Cardiac muscle cell (in vitro differentiated cells and primary cell): ENCODE data around the gene GALNT9. TPM values are rescaled to one million over a fixed set of nuclear protein-coding genes. Genes with fewer than 3 reads are reported as not detected.

ENCODE experiments used
- DNase-seq, 2 donors: peaks; one replicate each; pipeline versions ENCODE4 v3.0.0 to v3.0.0-alpha.2; 2010 to 2017; ENCODE audit warnings: low read depth in 1 of 2, low spot score in 1 of 2
- H3K27ac ChIP-seq: fragments of 200-600 bp; sonication (generic); 2 replicates; pipeline ENCODE4 v1.5.1; 2016
- H3K27me3 ChIP-seq: fragments of 200-600 bp; sonication (generic); 2 replicates; pipeline ENCODE4 v1.6.0; 2016; ENCODE audit warnings: control low read depth
- H3K36me3 ChIP-seq: fragments of 200-600 bp; sonication (generic); 2 replicates; pipeline ENCODE4 v1.5.1; 2016; ENCODE audit warnings: control low read depth
- H3K4me1 ChIP-seq: fragments of 200-600 bp; sonication (generic); 2 replicates; pipeline ENCODE4 v1.8.1; 2017; ENCODE audit warnings: low read depth, mild to moderate bottlenecking, mixed run types
- H3K4me3 ChIP-seq: fragments of 200-600 bp; sonication (generic); 2 replicates; pipeline ENCODE4 v1.5.1; 2016; ENCODE audit warnings: mild to moderate bottlenecking
- H3K9me3 ChIP-seq: fragments of 200-600 bp; sonication (generic); 2 replicates; pipeline ENCODE4 v1.5.1; 2017; ENCODE audit warnings: low read depth, mild to moderate bottlenecking, control low read depth
- polyA plus RNA-seq: library from polyadenylated mRNA; unstranded; fragments of >200 nt; fragmentation: Nextera tagmentation; extraction: Ambion mirVana; gene quantifications from 2 replicates; pipeline ENCODE4 v1.2.1, GENCODE V29; 2016
- total RNA-seq: library from RNA; depleted of rRNA; stranded (reverse); fragments of >200 nt; gene quantifications from 2 replicates; pipeline ENCODE4 v1.2.3, GENCODE V29; 2016
- TF ChIP-seq, protein P1 (sequence below): IDR thresholded peaks from 2 replicates; pipeline ENCODE4 v1.5.1; 2012; ENCODE audit warnings: low read depth, mild to moderate bottlenecking, low read length

GALNT9 gene
- total and polyA plus RNA-seq, 2 experiments from 2014 or later = 0.42 to 0.45 TPM

DNA sequence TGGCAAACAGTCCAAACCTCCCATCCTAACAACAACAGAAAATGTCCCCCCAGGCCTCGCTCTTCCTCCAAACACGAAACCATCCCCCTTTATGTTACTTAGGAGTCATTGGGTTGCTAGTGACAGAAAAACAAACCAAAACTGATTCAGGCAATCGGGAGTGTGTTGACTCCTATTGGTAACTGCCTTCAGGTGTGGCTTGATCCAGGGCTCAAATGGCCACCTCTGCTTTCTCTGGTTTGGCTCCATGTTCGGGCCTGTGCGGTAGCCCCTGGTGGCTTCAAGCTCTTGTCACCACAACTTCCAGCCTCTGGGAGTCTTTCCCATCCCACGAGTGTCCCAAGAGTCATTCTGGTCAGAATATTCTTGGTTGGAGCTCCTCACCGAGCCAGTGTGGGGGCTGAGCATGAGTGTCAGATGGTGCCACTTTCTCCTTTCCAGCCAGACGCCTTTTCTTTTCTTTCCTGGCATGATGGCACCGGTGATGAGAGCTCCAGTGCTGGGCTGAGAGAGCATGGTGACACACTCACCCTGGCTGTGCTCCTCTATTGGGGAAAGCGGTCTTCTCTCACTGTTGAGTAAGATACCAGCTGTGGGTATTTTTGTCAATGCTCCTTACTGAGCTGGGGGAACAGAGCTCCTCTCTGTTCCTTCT is 146.6 kb downstream of the GALNT9 start:
- Histone ChIP-seq H3K36me3 (no peaks in the 10 kb centered on the region), H3K27ac (no peak overlapping the region), H3K4me1 (no peaks in the 10 kb centered on the region), H3K9me3 (no peaks in the 10 kb centered on the region), H3K27me3 (peaks cover 28% of the 10 kb centered on the region), H3K4me3 (no peak overlapping the region)
- DNase-seq = no peak
- TF ChIP-seq, protein P1, sequence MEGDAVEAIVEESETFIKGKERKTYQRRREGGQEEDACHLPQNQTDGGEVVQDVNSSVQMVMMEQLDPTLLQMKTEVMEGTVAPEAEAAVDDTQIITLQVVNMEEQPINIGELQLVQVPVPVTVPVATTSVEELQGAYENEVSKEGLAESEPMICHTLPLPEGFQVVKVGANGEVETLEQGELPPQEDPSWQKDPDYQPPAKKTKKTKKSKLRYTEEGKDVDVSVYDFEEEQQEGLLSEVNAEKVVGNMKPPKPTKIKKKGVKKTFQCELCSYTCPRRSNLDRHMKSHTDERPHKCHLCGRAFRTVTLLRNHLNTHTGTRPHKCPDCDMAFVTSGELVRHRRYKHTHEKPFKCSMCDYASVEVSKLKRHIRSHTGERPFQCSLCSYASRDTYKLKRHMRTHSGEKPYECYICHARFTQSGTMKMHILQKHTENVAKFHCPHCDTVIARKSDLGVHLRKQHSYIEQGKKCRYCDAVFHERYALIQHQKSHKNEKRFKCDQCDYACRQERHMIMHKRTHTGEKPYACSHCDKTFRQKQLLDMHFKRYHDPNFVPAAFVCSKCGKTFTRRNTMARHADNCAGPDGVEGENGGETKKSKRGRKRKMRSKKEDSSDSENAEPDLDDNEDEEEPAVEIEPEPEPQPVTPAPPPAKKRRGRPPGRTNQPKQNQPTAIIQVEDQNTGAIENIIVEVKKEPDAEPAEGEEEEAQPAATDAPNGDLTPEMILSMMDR = no peak

DNA sequence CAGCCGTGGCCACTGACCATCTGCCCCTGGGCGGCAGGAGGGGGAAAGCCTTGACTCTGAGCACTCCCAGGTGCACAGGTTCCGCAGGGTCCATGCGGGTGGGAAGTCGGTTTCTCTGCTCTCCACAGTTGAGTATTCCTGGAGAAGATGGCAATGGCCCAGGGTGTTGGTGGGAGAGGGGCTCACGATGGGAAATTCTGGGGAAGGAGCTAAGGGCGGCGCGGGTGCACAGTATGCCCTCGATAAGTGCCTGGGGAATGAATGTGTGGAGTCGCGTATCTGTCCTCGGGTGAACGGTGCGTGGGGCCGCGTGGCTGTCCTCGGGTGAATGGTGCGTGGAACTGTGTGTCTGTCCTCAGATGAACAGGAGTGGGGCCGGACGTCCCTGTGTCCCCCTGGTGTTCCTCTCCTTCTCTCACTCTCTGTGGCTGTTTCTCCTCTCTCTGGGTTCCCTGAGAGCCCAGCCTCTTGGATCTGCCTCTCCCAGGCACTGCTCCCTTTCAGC is 147.1 kb downstream of the GALNT9 start:
- peaks cover 28% of the 10 kb centered on the region for H3K27me3 ChIP-seq
- H3K4me3 ChIP-seq = no peak overlapping the region
- H3K4me1 ChIP-seq = no peaks in the 10 kb centered on the region
- H3K27ac ChIP-seq = no peak overlapping the region
- TF ChIP-seq, protein P1 = no peak
- no peak for DNase-seq
- no peaks in the 10 kb centered on the region for H3K9me3 ChIP-seq
- no peaks in the 10 kb centered on the region for H3K36me3 ChIP-seq

DNA sequence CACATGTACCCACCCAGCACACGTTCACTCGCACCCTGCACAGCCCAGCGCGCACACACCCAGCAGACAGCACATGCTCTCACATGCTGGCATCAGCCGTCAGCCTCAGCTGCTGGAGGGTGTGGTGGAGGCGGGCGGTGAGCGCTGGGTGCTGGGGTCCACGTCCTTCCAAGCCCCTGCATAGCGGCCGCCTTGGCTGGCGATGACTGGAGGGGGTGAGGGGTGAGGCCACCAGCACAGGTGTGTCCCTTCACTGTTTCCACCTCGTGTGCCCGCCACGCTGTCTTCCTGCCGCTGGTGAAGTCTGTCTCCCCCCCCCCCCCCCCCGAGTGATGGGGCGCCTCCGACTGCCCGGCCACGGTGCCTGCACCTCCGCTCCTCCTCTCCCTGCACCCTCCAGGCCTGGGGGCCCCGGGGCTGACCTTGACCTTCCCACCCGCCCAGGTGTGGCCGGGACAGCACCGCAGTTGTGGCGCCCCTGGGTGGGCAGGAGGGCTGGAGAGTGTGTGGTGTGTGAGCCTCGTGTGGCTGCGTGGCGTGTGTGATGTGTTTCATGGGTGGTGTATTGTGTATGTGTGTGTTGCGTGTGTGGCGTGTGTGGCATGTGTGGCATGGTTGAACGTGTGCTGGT is 147.7 kb downstream of the GALNT9 start:
- Histone ChIP-seq H3K9me3 (no peaks in the 10 kb centered on the region), H3K36me3 (no peaks in the 10 kb centered on the region), H3K27ac (no peak overlapping the region), H3K4me1 (no peaks in the 10 kb centered on the region), H3K4me3 (no peak overlapping the region), H3K27me3 (peaks cover 23% of the 10 kb centered on the region)
- TF ChIP-seq, protein P1 = no peak
- no peak for DNase-seq

DNA sequence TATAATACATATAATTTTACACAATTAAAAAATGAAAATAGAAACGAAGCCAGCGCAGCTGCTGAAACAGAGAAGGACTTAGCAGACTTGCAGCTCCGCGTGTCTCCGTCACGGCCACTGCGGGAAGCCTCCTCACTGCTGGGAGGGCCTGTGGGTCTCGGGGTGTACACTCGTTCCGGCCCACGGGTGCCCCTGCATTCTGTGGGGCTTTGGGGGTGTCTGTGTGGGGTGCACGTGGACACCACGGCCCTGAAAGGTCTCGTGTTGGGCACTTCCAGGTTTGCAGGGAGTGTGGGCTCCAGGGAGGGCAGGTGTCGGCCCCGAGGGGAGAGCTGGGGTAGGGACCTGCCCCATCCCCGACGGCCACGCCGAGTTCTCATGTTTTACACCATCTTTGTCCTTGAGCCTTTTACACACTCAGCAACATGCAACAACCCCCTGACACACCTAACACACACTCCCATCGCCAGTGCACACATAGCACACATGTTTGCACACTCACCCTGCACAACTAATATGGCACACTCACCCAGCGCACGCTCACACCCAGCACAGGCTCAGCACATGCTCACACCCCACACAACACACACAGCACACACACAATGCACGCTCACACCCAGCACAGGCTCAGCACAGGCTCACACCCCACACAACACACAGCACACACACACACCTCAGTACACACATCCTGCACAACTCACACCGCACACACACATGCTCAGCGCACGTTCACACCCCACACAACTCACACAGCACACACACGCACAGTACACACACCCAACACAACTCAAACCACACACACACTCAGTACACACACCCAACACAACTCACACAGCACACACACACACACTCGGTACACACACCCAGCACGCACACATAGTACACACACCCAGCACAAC is 148.5 kb downstream of the GALNT9 start:
- Histone ChIP-seq H3K27ac (no peak overlapping the region), H3K36me3 (no peaks in the 10 kb centered on the region), H3K27me3 (peaks cover 16% of the 10 kb centered on the region), H3K4me1 (no peaks in the 10 kb centered on the region), H3K4me3 (no peak overlapping the region), H3K9me3 (no peaks in the 10 kb centered on the region)
- no peak for DNase-seq
- TF ChIP-seq, protein P1 = no peak
